ENCODE data around the gene PLGLB2. TPM values are rescaled to one million over a fixed set of nuclear protein-coding genes. Genes with fewer than 3 reads are reported as not detected.

Gene PLGLB2
- total RNA-seq, 1 donor from 2014 or later = not detected

Other genes starting within 250 kb of the PLGLB2 start
- gene RGPD2, start 77.7 kb downstream of the PLGLB2 start, total RNA-seq = 0.11 TPM

All from ascending aorta (tissue), 1 donor.